CD14-positive monocyte (primary cell): Measurements from ENCODE around the gene MYH10. TPM values are rescaled to one million over a fixed set of nuclear protein-coding genes. Genes with fewer than 3 reads are reported as not detected.

Experiments used
- DNase-seq, 3 donors: peaks; one replicate each; pipeline ENCODE4 v3.0.0-alpha.2; 2011 to 2022
- H2AFZ ChIP-seq: 2 replicates; pipeline ENCODE4 v1.6.0; 2012; ENCODE audit warnings: mild to moderate bottlenecking, low read depth, low read length, inconsistent platforms; ENCODE audit not compliant: insufficient read depth, poor library complexity, severe bottlenecking
- H3K27ac ChIP-seq, 2 donors: 1 replicate in 1 of 2; 2 replicates in 1 of 2; pipeline ENCODE4 v1.5.1; 2012 to 2013; ENCODE audit warnings: low read length in 2 of 2, control low read depth in 1 of 2, inconsistent platforms in 1 of 2, low read depth in 1 of 2, mild to moderate bottlenecking in 1 of 2
- H3K27me3 ChIP-seq, 2 donors: one replicate each; pipeline versions ENCODE4 v1.6.0 to v1.6.1; 2011 to 2013; ENCODE audit warnings: low read length in 2 of 2; ENCODE audit not compliant: control insufficient read depth in 2 of 2, insufficient read depth in 2 of 2
- H3K36me3 ChIP-seq, 2 donors: replicated peaks in 1 of 2; 1 replicate in 1 of 2; 2 replicates in 1 of 2; pipeline versions ENCODE4 v1.5.1 to v1.6.1; 2012 to 2013; ENCODE audit warnings: low read length in 2 of 2, control low read depth in 1 of 2, inconsistent platforms in 1 of 2, mild to moderate bottlenecking in 1 of 2; ENCODE audit not compliant: insufficient read depth in 2 of 2, control insufficient read depth in 1 of 2
- H3K4me1 ChIP-seq, 2 donors: 1 replicate in 1 of 2; 2 replicates in 1 of 2; pipeline versions ENCODE4 v1.5.1 to v1.6.1; 2012 to 2013; ENCODE audit warnings: low read length in 2 of 2, control low read depth in 1 of 2, inconsistent platforms in 1 of 2, mild to moderate bottlenecking in 1 of 2, moderate library complexity in 1 of 2; ENCODE audit not compliant: insufficient read depth in 2 of 2, control insufficient read depth in 1 of 2
- H3K4me2 ChIP-seq: replicated peaks from 2 replicates; pipeline ENCODE3; 2012; ENCODE audit warnings: low read length, moderate library complexity, mild to moderate bottlenecking; ENCODE audit not compliant: poor library complexity, severe bottlenecking; ENCODE audit errors: extremely low read depth
- H3K4me3 ChIP-seq, 3 experiments: fragments of 200-600 bp in 1 of 3; sonication (generic) in 1 of 3; replicated peaks in 1 of 3; 1 replicate in 2 of 3; 2 replicates in 1 of 3; pipeline ENCODE4 v1.5.1; 2011 to 2013; ENCODE audit warnings: low read length in 3 of 3, mild to moderate bottlenecking in 3 of 3, control low read depth in 2 of 3, low read depth in 2 of 3, inconsistent platforms in 1 of 3, moderate library complexity in 1 of 3
- H3K79me2 ChIP-seq: 2 replicates; pipeline ENCODE4 v1.6.0; 2012; ENCODE audit warnings: mild to moderate bottlenecking, control low read depth, inconsistent platforms, low read length, moderate library complexity; ENCODE audit not compliant: insufficient read depth
- H3K9ac ChIP-seq: 2 replicates; pipeline ENCODE4 v1.6.0; 2017; ENCODE audit warnings: low read length, mild to moderate bottlenecking; ENCODE audit not compliant: insufficient read depth, poor library complexity, severe bottlenecking
- H3K9me3 ChIP-seq, 2 donors: replicated peaks in 1 of 2; 1 replicate in 1 of 2; 2 replicates in 1 of 2; pipeline versions ENCODE4 v1.5.1 to v1.6.1; 2012 to 2013; ENCODE audit warnings: low read length in 2 of 2, control low read depth in 1 of 2; ENCODE audit not compliant: control insufficient read depth in 1 of 2, insufficient read depth in 1 of 2
- H4K20me1 ChIP-seq: 2 replicates; pipeline ENCODE4 v1.6.0; 2012; ENCODE audit warnings: mild to moderate bottlenecking, low read length, control low read depth, moderate library complexity; ENCODE audit not compliant: insufficient read depth
- H3K27ac Mint-ChIP-seq, 7 donors: one replicate each; pipeline ENCODE4 v1.8.0; 2020; ENCODE audit warnings: mild to moderate bottlenecking in 7 of 7, mixed read lengths in 7 of 7, moderate library complexity in 6 of 7, inconsistent platforms in 2 of 7
- H3K27me3 Mint-ChIP-seq, 3 donors: one replicate each; pipeline ENCODE4 v1.8.0; 2021 to 2022; ENCODE audit warnings: low read depth in 3 of 3, mild to moderate bottlenecking in 3 of 3, mixed read lengths in 3 of 3, moderate library complexity in 3 of 3, inconsistent platforms in 1 of 3
- H3K36me3 Mint-ChIP-seq, 2 donors: one replicate each; pipeline ENCODE4 v1.8.0; 2020; ENCODE audit warnings: mixed read lengths in 2 of 2, inconsistent platforms in 1 of 2, mild to moderate bottlenecking in 1 of 2
- H3K4me1 Mint-ChIP-seq: one replicate; pipeline ENCODE4 v1.8.0; 2020; ENCODE audit warnings: mild to moderate bottlenecking, mixed read lengths
- H3K4me3 Mint-ChIP-seq, 2 donors: one replicate each; pipeline ENCODE4 v1.8.0; 2020; ENCODE audit warnings: mild to moderate bottlenecking in 2 of 2, mixed read lengths in 2 of 2, moderate library complexity in 1 of 2
- H3K9me3 Mint-ChIP-seq, 7 donors: one replicate each; pipeline ENCODE4 v1.8.0; 2020 to 2022; ENCODE audit warnings: mixed read lengths in 7 of 7, mild to moderate bottlenecking in 6 of 7, moderate library complexity in 6 of 7, inconsistent platforms in 2 of 7
- CTCF ChIP-seq: fragments of 200-600 bp; IDR thresholded peaks from one replicate; pipeline ENCODE4 v1.8.0; 2022; ENCODE audit warnings: antibody characterized with exemption, mild to moderate bottlenecking
- WGBS: methylation state at CpG from one replicate; pipeline ENCODE4 v1.1.5; 2013; ENCODE audit warnings: missing lambda C conversion rate; ENCODE audit not compliant: insufficient coverage; 5-methylcytosine and 5-hydroxymethylcytosine counted together
- intact Hi-C, 2 donors: fragments of 100-400 bp; cut with micrococcal nuclease; formaldehyde crosslinking; loops; one replicate each; pipeline versions ENCODE4 v1.15.0 to v1.15.1; 2023
- polyA plus RNA-seq, 3 donors: library from polyadenylated mRNA; depleted of rRNA in 1 of 3; unstranded in 2 of 3; stranded (reverse) in 1 of 3; fragments of 300-500 nt in 2 of 3; fragments of >200 nt in 1 of 3; fragmentation: Illumina TruSeq in 2 of 3; gene quantifications; 1 replicate in 2 of 3; 2 replicates in 1 of 3; pipeline ENCODE4 v1.2.3, GENCODE V29; 2012 to 2021

Gene MYH10
- polyA plus RNA-seq, 3 donors = 0.42 to 0.65 TPM; not detected in 1

GRCh38 chr17:8563024-8563776 lies 67.3 kb downstream of the MYH10 start:
- H3K79me2 ChIP-seq = no peaks in the 10 kb centered on the region
- no peaks in the 10 kb centered on the region for H3K4me1 Mint-ChIP-seq
- H3K9ac ChIP-seq = no peak overlapping the region
- WGBS = 80% methylated on average over 1 of the region's 5 CpGs
- no peak for DNase-seq
- H3K36me3 ChIP-seq = no peaks in the 10 kb centered on the region
- H3K4me1 ChIP-seq = no peaks in the 10 kb centered on the region
- H3K4me2 ChIP-seq = no peak overlapping the region
- no peak overlapping the region for H3K4me3 ChIP-seq
- H3K9me3 ChIP-seq = no peaks in the 10 kb centered on the region
- no peak for TF ChIP-seq CTCF
- H3K27me3 ChIP-seq = no peaks in the 10 kb centered on the region
- intact Hi-C loops = no loop called here
- no peak overlapping the region for H2AFZ ChIP-seq
- peaks cover 0 to 7% (median 2%) of the 10 kb centered on the region in 3 donors for H3K27me3 Mint-ChIP-seq
- H3K27ac ChIP-seq = no peak overlapping the region
- H3K36me3 Mint-ChIP-seq = no peaks in the 10 kb centered on the region
- H4K20me1 ChIP-seq = no peaks in the 10 kb centered on the region
- H3K9me3 Mint-ChIP-seq = peaks cover 0 to 2% (median 0%) of the 10 kb centered on the region in 7 donors
- no peak overlapping the region for H3K4me3 Mint-ChIP-seq
- no peak overlapping the region for H3K27ac Mint-ChIP-seq

GRCh38 chr17:8558144-8558543 lies 72.4 kb downstream of the MYH10 start:
- no CpG with 5 or more reads among the region's 1 CpG for WGBS
- H3K4me3 ChIP-seq = no peak overlapping the region
- Mint-ChIP-seq H3K4me1 (no peaks in the 10 kb centered on the region), H3K36me3 (no peaks in the 10 kb centered on the region), H3K4me3 (no peak overlapping the region), H3K9me3 (peaks cover 0 to 2% (median 0%) of the 10 kb centered on the region in 7 donors), H3K27ac (no peak overlapping the region), H3K27me3 (peaks cover 0 to 6% (median 2%) of the 10 kb centered on the region in 3 donors)
- H3K36me3 ChIP-seq = no peaks in the 10 kb centered on the region
- no peak for DNase-seq
- no peaks in the 10 kb centered on the region for H3K79me2 ChIP-seq
- intact Hi-C loops = no loop called here
- H3K27me3 ChIP-seq = no peaks in the 10 kb centered on the region
- H3K9me3 ChIP-seq = no peaks in the 10 kb centered on the region
- no peak overlapping the region for H3K9ac ChIP-seq
- H4K20me1 ChIP-seq = no peaks in the 10 kb centered on the region
- no peak overlapping the region for H2AFZ ChIP-seq
- H3K27ac ChIP-seq = no peak overlapping the region
- no peak for TF ChIP-seq CTCF
- no peak overlapping the region for H3K4me2 ChIP-seq
- H3K4me1 ChIP-seq = no peaks in the 10 kb centered on the region
